HG02870 (cell line): ENCODE measurements around the gene ZNF10.
A peak's percentile ranks its signal among the peaks of the same experiment; 100 is the strongest.

Source experiments
- ATAC-seq: cut with Tn5 transposase; IDR thresholded peaks from one replicate; pipeline ENCODE4 v1.9.1; 2021; ENCODE audit warnings: mild to moderate bottlenecking, moderate library complexity; ENCODE audit not compliant: unreplicated experiment

The ZNF10 gene

DNA sequence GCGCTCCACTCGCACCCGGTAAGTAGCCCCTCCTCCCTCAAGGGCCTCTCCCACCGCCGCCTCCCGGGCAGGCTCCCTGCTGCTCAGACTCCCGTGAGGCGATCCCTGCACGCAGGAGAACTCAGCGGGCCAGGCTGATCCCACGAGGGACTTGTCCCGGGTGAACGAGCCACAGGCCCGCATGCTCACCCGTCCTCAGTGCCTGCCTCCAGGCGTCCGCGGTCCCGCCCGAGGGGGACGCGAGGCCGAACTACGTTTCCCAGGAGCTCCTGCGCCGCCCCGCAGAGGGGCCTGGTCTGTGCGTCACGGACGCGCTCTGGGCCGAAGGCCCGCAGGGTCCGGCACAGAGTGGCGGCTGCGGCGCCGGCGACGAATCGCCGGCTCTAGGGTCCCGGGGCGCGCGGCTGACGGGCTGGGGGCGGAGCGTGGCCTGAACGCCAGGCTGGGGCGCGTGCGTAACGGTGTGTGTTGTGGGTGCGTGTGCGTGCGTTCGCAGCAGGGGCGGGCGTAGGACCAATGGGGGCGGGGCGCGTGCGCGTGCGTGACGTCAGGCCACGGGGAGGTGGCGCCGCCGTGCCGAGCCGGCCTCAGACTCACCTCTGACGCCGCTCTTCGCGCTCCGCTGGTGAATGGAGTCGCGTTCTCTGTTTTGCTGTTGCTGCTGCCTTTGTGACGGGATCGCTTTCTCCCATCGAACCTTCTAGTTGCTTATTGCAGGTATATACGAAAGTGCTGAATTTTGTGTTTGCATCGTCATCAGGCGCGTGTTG is at the start of gene ZNF10, which contains the start of gene ZNF891:
TSS of gene ZNF10 (plus strand) at position 590 of the 770 bp plus-strand sequence. CDS start 13,866 bp downstream, outside the sequence.
TSS of gene ZNF891 (minus strand) at position 237 of the 770 bp plus-strand sequence. CDS start 8,356 bp downstream, outside the sequence.
- peak; percentile 87 for ATAC-seq

DNA sequence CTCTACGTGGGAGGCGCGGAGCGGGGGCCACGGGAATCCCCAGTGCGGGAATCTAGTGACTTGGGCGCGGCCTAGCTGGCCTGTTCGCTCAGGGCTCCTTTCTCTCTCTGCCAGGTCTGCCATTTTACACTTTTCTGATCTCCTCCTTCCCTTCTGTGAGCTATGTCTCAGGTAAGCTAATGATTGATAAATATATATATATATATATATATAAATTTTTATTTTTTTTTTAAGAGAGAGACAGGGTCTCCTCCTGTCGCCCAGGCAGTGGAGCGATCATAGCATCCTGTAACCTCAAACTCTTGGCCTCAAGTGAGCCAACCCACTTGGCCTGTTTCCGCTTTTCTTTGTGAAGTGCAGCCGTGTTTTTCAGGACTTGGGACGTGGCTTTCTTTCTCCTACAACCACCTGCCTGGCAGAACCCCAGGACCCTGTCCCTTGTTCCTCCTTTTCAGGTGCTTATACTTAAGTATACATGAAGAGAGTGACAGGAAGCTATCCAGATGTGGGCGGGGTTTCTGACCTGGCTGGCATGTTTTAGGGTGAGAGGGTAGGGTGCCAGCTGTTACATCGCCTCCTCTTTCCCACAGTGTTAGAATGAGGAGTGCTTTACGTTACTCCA is 49.2 kb upstream of the ZNF10 start:
- no peak for ATAC-seq

DNA sequence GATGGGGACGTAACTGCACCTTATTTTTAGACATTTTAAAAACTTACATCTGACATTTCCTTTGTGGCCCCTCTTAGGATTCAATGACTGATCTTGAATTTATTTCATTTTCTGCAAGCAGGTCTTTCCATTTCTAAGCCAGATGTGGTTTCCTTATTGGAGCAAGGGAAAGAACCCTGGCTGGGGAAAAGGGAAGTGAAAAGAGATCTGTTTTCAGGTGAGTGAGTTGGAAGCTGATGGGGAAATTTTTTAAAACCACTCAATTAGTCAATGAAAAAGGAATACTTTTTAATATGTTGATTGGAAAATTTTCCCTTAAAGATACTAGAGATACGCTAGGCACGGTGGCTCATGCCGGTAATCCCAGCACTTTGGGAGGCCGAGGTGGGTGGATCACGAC is 47.1 kb upstream of the ZNF10 start:
- ATAC-seq: no peak

DNA sequence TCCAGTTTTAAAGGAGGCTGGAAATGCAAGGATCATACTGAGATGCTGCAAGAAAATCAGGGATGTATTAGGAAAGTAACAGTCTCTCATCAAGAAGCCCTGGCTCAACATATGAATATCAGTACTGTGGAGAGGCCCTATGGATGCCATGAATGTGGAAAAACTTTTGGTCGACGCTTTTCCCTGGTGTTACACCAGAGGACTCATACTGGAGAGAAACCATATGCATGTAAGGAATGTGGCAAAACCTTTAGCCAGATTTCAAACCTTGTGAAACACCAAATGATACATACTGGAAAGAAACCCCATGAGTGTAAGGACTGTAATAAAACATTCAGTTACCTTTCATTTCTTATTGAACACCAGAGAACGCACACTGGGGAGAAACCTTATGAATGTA is 24.8 kb upstream of the ZNF10 start:
- no peak for ATAC-seq

DNA sequence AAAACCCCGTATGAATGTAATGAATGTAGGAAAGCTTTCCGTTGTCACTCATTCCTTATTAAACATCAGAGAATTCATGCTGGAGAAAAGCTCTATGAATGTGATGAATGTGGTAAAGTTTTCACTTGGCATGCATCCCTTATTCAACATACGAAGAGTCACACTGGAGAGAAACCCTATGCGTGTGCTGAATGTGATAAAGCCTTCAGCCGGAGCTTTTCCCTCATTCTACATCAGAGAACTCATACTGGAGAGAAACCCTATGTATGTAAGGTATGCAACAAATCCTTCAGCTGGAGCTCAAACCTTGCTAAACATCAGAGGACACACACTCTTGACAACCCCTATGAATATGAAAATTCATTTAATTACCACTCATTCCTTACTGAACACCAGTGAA is 24.2 kb upstream of the ZNF10 start:
- no peak for ATAC-seq

DNA sequence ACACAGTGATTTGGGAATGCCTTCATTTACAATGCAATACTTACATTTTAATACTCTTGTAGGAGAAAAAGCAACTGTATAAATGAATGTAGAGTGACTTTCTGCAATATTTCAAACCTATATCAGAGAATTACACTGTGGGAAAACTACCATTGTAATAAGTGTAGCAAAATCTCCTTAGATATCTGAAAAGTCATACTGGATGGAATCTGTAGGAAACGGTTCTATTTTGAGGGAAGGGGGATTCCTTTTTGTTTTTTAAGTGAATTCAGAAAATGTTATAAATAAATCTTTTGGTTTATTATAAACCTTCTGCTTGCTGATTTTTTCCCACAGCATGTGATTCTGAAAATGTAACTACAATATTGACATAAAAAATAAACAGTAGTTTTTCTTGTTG is 23.3 kb upstream of the ZNF10 start:
- ATAC-seq: no peak

DNA sequence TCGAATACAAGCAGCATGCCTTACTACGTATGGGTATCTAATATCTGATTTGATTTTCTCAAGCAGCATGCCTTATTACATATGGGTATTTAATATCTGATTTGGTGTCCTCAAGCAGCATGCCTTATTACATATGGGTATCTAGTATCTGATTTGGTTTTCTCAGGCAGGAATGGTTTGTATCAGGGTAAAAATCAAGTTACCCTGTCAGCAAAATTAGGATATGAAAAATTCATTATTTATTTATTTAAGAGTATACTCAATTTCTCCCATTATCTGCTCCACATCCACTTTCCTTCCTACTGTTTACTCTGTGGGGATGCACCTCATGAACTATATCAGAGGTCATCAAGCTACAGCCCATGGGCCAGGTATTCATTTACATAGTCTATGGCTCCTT is 22.3 kb upstream of the ZNF10 start:
- ATAC-seq: no peak

DNA sequence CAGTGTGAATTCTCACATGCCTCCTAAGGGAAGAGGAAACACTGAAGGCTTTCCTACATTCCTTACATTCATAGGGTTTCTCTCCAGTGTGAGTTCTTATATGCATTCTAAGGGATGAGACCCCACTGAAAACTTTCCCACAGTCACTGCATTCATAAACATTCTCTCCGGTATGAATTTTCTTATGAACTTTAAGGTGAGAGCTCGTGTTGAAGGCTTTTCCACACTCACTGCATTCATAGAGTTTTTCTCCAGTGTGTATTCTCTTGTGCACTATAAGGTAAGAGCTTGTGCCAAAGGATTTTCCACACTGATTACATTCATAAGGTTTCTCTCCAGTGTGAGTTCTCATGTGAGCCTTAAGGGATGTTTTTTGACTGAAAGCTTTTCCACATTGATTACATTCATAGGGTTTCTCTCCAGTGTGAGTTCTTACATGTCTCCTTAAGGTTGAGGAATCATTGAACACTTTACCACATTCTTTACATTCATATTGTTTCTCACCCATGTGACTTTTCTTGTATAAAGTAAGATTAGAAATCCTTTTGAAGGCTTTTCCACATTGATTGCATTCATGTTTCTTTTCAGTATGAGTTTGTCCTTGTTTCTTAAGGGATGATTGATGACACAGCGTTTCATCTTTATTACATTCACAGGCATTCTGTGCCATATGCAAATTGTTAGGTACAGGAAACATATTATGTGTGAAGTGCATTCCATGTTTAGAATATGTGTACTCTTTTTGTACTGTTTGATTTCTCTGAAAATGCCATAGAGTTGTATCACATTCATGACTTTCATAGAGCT is 9.8 kb upstream of the ZNF10 start:
- no peak for ATAC-seq

DNA sequence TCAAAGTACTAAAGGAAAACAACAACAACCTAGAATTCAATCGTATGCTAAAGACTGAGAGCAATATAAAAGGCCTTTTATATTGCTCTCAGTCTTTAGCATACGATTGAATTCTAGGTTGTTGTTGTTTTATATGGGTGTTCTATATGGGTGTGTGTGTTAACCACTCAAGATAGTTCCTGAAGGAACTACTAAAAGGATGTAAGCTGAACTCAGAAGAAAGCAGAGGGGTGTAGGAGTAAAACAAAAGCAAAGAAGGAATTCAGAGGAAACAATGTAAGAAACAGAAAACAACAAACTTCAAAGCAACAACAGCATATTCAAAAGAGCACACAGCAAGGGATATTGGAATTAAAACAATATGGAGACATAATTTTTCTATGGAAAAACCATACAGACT is 5.8 kb upstream of the ZNF10 start:
- ATAC-seq: no peak

DNA sequence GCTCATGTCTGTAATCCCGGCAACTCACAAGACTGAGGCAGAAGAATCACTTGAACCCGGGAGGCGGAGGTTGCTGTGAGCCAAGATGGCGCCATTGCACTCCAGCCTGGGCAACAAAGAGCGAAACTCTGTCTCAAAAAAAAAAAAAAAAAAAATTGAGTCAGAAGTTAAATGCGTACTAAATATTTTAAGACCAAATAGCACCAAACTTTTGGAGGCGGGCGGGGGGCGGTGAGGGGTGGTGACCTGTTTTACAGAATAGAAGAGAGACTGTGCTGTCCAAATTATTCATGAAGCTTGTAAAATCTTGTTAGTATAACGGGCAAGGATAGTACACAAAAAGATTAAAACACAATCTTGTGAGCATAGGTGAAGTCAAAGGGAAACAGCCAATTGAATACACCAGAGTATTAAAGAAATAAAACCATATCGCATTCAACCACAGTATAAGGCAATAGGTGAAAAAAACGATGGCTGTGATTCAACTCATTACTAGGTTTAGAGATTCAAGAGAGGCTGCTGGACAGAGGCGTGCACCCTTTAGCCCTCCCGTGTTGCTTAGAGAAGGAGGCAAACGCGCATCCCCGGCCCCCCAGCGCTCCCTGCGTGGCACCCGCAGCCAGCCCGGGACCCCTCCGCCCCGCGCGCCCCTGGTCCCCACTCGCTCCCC is 924 bp upstream of the ZNF10 start:
- peak; percentile 7 for ATAC-seq

DNA sequence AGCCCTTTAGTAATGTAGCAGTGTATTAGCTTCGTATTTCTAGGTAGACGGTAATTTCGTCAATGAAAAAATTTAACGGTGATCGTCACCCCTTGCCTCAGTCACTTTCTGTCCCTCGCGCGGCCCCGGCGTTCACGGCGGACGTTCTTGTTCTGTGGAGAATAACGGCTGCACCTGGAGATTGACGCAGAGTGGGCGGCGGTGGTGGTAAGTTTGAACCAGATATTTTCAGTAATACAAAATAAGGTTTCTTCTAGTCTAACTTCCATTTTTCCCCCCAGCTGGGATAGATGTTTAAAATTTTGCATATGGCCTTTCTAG is 341 bp downstream of the ZNF10 start:
- peak; percentile 6 for ATAC-seq

DNA sequence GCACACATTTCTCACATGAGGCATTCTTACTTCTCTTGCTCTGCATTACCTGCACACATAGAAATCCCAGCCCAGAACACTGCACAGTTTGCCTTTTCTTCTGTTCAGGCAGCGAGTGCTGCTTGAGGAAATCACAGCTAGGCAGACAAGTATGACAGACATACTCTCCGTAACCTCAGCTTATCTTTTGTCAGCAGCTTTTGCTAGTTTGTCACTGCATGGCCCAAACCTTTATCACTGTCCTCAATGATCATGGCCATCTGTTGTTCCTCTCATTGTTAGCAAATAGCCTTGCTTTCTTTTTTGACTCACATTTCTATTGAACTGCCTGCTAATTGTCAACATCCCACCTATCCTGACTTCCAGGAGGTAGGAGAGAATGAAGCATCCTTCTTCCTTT is 5.3 kb downstream of the ZNF10 start:
- ATAC-seq: no peak

DNA sequence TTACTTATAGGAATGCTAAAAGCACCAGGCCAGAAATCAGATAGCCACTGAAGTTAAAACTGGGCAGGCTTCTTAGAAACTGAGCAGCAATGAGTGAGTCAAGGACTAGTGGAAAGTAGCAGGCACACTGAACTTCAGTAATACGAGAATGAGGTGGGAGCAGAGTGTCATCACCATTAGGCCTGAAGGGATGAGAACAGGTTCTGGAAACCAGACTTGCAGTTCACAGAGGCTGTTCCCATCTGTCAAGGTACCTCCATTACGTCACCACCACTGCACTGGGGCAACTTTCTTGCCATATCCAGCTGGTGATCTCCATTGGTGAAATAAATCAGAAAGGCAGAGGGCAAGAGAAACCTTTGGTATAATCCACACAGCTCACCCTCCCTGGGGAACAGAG is 15.6 kb downstream of the ZNF10 start:
- ATAC-seq: no peak

DNA sequence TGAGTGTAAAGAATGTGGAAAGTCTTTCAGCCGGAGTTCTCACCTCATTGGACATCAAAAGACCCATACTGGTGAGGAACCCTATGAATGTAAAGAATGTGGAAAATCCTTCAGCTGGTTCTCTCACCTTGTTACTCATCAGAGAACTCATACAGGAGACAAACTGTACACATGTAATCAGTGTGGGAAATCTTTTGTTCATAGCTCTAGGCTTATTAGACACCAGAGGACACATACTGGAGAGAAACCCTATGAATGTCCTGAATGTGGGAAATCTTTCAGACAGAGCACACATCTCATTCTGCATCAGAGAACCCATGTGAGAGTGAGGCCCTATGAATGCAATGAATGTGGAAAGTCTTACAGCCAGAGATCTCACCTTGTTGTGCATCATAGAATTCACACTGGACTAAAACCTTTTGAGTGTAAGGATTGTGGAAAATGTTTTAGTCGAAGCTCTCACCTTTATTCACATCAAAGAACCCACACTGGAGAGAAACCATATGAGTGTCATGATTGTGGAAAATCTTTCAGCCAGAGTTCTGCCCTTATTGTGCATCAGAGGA is 25.8 kb downstream of the ZNF10 start:
- no peak for ATAC-seq

DNA sequence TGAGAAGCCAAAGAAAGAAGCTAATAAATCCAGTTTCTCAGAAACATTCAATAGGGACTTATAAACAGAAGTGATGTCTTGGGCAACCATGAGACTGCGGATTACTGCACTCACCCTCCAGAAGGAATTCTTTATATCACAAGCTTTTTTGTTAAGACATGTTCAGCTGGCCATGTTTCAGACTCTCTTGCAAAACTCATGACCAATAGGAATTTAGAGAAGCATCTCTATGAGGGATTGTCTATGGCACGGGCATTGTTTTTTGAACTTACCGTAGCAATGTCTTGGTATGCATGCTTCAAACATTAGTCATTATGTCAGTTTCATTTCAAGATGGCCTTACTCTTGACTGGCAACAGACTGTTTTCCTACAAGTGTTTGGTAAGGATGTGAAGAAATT is 35.3 kb downstream of the ZNF10 start:
- no peak for ATAC-seq

DNA sequence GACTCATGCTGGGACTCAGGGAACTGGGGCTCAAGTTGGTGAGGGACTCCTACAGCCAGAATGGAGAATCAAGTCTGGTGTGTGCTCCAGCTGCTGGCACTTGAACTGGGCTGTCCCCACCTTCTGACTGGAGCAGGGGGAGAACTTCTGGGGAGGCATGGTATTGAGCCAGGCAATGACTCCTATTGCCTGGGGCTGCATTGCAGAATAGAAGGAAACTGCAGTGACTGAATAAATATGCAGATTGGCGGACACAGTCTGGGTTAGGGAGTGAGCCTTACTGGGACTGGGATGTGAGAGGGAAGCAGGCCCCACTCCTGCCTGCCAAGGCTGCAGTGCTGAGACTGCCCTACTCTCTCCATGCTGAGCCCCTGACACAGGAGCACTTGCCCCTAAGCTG is 42.1 kb downstream of the ZNF10 start:
- no peak for ATAC-seq

DNA sequence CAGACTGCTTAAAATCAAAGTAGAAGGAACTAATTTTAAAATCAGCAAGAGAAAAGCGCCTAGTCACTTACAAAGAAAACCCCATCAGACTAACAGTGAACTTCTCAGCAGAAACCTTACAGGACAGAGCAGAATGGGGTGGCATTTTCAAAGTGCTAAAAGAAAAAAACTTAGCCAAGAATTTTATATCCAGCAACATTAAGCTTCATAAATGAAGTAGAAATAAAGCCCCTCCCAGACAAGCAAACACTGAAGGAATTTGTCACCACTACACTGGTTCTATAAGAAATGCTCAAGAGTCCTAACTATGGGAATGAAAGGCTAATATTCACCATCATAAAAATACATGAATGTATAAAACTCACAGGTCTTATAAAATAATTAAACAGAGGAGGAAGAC is 44.5 kb downstream of the ZNF10 start:
- ATAC-seq: no peak

DNA sequence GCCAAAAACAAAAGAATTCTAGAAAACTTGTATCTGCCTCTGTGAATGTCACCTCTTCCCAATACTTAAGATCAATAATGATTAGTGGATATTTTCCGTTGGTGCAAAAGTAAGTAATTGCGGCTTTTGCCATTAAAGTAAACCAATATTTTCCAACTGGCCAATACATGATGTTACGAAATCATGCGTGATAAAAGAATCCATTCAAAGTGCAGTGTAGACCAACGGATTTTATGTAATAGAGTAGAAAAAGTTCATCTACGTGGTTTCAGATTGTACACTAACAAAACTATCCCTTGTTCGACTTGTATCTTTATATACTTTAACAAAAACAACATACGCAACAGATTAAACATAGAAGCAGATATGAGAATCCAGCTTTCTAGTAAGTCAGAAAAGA is 50.2 kb downstream of the ZNF10 start:
- no peak for ATAC-seq

DNA sequence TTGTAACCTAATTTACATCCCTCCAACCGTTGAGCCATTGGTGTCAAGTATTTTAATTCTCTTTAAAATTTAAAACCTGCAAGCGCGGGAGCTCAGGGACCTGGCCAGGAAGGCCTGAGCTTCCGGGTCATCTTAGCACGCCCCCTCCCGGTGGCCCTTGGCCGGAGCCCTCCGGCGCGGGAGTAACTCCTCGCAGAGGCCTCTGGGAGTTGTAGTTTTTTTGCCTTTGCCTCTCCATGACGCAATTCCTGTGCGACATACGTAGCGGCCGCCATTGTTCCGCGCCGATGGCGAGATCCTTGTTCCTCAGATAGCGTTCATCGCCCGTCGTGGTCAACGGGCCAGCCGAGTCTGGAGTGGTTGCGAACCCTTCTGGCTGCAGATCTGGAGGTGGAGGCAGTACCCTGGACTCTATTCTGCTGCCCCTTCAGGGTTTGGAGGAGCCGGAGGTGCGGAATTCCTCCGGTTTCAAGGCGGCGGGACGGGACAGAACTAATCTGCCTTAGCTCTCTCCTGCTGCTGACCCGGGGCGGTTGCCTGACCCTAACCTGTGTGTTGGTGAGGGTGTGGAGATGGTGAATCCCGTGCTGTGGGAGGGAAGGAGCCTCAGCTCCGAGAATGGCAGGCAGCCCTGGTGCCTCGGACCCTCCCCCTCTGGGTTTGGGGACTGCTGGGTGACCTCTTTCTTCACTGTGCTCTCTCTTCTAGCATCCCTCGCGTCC is 51.0 kb downstream of the ZNF10 start, which contains the start of gene ZNF268:
TSS of gene ZNF268 (plus strand) at position 258 of the 722 bp plus-strand sequence. CDS start 503 bp downstream, outside the sequence.
- peak; percentile 93 for ATAC-seq

DNA sequence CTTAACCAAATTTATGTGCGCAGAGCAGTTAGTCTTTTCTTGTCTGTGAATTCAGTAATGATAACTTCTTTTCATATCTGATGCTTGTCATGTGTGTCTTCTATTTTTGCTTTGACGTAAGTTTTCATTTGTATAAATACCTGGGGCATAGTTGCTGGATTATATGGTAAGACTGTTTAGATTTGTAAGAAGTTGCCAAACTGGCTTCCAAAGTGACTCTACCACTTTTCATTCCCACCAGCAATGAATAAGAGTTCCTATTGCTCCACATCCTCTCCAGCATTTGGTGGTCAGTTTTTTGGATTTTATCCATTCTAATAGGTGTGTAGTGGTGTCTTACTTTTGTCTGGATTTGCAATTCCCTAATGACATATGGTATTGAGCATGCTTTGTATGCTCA is 59.7 kb downstream of the ZNF10 start:
- ATAC-seq: no peak
